HL-60 (cell line): ENCODE measurements around the gene DPF3.

Experiments
- CTCF ChIP-seq: IDR thresholded peaks from one replicate; pipeline ENCODE4 v1.5.1; 2011; ENCODE audit warnings: low read length, control low read depth, inconsistent platforms; ENCODE audit not compliant: insufficient read depth
- POLR2AphosphoS5 ChIP-seq: IDR thresholded peaks from 2 replicates; pipeline ENCODE4 v1.6.1; 2012; ENCODE audit warnings: low read depth

GRCh38 chr14:72706485-72706884 lies 187.4 kb downstream of the DPF3 start:
- TF ChIP-seq CTCF (no peak), POLR2AphosphoS5 (no peak)
